HUES6 (cell line): Measurements from ENCODE around the gene NSMCE1.
"Not testable (repeated sequence)": the region's sequence is repeated elsewhere in the genome, so short reads cannot be mapped to it uniquely, and the experiment has no call there.

Experiments
- H3K27ac ChIP-seq: 2 replicates; pipeline ENCODE4 v1.7.0; 2013; ENCODE audit warnings: low read depth, mild to moderate bottlenecking, low read length, inconsistent platforms
- H3K27me3 ChIP-seq: 2 replicates; pipeline ENCODE4 v1.6.1; 2013; ENCODE audit warnings: low read length; ENCODE audit not compliant: control insufficient read depth, insufficient read depth
- H3K36me3 ChIP-seq: 2 replicates; pipeline ENCODE4 v1.6.1; 2013; ENCODE audit warnings: low read length; ENCODE audit not compliant: control insufficient read depth, insufficient read depth
- H3K4me1 ChIP-seq: 2 replicates; pipeline ENCODE4 v1.6.1; 2013; ENCODE audit warnings: low read length; ENCODE audit not compliant: control insufficient read depth, insufficient read depth
- H3K4me3 ChIP-seq: 2 replicates; pipeline ENCODE4 v1.5.1; 2013; ENCODE audit warnings: low read depth, low read length
- H3K9ac ChIP-seq: one replicate; pipeline ENCODE4 v1.6.1; 2013; ENCODE audit warnings: mild to moderate bottlenecking, low read length
- H3K9me3 ChIP-seq: 2 replicates; pipeline ENCODE4 v1.6.1; 2013; ENCODE audit warnings: low read depth, low read length; ENCODE audit not compliant: control insufficient read depth, insufficient read depth

The NSMCE1 gene

GRCh38 chr16:27251541-27252205 is 16.9 kb downstream of the NSMCE1 start:
- Histone ChIP-seq H3K4me1 (no peaks in the 10 kb centered on the region), H3K9ac (no peak overlapping the region), H3K27ac (no peak overlapping the region), H3K36me3 (peaks cover 13% of the 10 kb centered on the region; the same call in 1 of the 2 replicates), H3K9me3 (no peaks in the 10 kb centered on the region), H3K4me3 (no peak overlapping the region), H3K27me3 (no peaks in the 10 kb centered on the region)

DNA sequence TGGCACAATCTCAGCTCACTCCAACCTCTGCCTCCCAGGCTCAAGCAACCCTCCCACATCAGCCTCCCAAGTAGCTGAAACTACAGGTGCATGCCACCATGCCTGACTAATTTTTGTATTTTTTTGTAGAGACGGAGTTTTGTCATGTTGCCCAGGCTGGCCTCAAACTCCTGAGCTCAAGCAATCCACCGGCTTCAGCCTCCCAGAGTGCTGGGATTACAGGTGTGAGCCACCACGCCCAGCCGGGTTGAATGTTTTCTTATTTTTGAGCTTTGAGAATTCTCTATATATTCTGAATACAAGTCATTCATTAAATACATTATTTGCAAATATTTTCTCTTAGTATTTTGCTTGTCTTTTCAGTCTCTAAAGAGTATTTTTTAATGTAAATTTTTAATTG is 19.7 kb downstream of the NSMCE1 start:
- not testable (repeated sequence) for H3K9me3 ChIP-seq, H3K4me1 ChIP-seq, H3K9ac ChIP-seq, H3K27me3 ChIP-seq, H3K4me3 ChIP-seq, H3K36me3 ChIP-seq, H3K27ac ChIP-seq

DNA sequence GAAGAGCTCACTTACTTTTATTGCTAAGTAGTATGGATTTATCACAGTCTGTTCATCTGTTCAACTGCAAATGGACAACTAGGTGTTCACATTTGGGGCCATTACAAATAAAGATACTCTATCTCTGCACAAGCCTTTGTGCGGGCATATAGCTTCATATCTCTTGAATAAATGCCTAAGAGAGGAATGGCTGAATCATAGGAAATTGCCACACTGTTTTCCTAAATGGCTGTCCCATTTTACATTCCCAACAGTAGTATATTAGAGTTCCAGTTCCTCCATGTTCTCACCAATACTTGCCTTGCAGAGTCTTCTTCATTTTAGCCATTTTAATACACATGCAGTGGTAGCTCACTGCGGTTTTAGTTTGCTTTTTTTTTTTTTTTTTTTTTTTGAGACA is 20.5 kb downstream of the NSMCE1 start:
- H3K9me3 ChIP-seq, result no peaks in the 10 kb centered on the region
- H3K4me1 ChIP-seq, result peaks cover 4% of the 10 kb centered on the region
- H3K9ac ChIP-seq, result no peak overlapping the region
- no peak overlapping the region for H3K4me3 ChIP-seq
- no peak overlapping the region for H3K27ac ChIP-seq
- H3K27me3 ChIP-seq, result no peaks in the 10 kb centered on the region
- no peaks in the 10 kb centered on the region for H3K36me3 ChIP-seq

- H3K36me3 ChIP-seq, H3K9me3 ChIP-seq, H3K27me3 ChIP-seq, H3K4me3 ChIP-seq, H3K27ac ChIP-seq, H3K9ac ChIP-seq: not testable (repeated sequence)
- H3K4me1 ChIP-seq, result peaks cover 11% of the 10 kb centered on the region
Observed at GRCh38 chr16:27247076-27247475, 21.5 kb downstream of the NSMCE1 start.

DNA sequence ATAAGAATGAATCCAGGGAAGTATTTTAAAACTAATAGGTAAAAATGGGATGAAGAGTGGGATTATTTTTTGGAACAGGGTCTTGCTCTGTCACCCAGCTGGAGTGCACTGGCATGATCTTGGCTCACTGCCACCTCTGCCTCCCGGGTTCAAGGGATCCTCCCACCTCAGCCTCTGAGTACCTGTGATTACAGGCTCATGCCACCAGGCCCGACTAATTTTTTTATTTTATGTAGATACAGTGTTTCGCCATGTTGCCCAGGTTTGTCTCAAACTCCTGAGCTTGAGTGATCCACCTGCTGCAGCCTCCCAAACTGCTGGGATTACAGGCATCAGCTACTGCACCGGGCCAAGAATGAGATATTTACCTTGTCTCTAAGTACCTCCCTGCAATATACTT is 22.1 kb downstream of the NSMCE1 start:
- H3K27ac ChIP-seq, result no peak overlapping the region
- H3K9ac ChIP-seq, result no peak overlapping the region
- H3K4me3 ChIP-seq, result no peak overlapping the region
- H3K4me1 ChIP-seq, result peaks cover 11% of the 10 kb centered on the region
- no peaks in the 10 kb centered on the region for H3K27me3 ChIP-seq
- no peaks in the 10 kb centered on the region for H3K9me3 ChIP-seq
- H3K36me3 ChIP-seq, result no peaks in the 10 kb centered on the region

- H3K9me3 ChIP-seq, result no peaks in the 10 kb centered on the region
- H3K4me3 ChIP-seq, result no peak overlapping the region
- no peaks in the 10 kb centered on the region for H3K36me3 ChIP-seq
- H3K4me1 ChIP-seq, result peaks cover 11% of the 10 kb centered on the region
- no peak overlapping the region for H3K9ac ChIP-seq
- no peak overlapping the region for H3K27ac ChIP-seq
- H3K27me3 ChIP-seq, result no peaks in the 10 kb centered on the region
Observed at GRCh38 chr16:27245276-27246172, 23.0 kb downstream of the NSMCE1 start.

DNA sequence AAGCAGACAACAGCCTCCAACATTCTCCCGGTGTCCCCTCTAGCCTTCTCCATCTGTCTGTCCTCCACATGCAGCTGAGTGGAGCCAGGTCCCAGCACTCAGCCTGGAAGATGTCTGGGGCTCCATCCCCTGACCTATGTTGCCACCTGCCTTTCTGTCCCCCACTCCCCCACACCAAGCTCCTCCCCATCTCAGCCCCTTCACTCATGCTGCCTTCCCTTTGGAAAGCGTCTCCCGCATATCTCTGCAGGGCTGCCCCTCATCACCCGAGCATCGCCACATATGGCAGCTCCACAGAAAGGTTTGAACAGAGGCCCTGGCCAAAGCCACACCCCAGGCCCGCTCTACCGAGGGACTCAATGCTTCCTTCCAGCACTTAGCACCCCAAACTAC is 24.2 kb downstream of the NSMCE1 start:
- Histone ChIP-seq H3K4me3 (no peak overlapping the region), H3K36me3 (no peaks in the 10 kb centered on the region), H3K9ac (no peak overlapping the region), H3K4me1 (peaks cover 11% of the 10 kb centered on the region), H3K9me3 (no peaks in the 10 kb centered on the region), H3K27me3 (no peaks in the 10 kb centered on the region), H3K27ac (no peak overlapping the region)

- H3K36me3 ChIP-seq, result no peaks in the 10 kb centered on the region
- no peaks in the 10 kb centered on the region for H3K27me3 ChIP-seq
- H3K9me3 ChIP-seq, result no peaks in the 10 kb centered on the region
- peaks cover 11% of the 10 kb centered on the region for H3K4me1 ChIP-seq
- no peak overlapping the region for H3K9ac ChIP-seq
- no peak overlapping the region for H3K27ac ChIP-seq
- no peak overlapping the region for H3K4me3 ChIP-seq
Observed at GRCh38 chr16:27243725-27244362, 24.7 kb downstream of the NSMCE1 start.

DNA sequence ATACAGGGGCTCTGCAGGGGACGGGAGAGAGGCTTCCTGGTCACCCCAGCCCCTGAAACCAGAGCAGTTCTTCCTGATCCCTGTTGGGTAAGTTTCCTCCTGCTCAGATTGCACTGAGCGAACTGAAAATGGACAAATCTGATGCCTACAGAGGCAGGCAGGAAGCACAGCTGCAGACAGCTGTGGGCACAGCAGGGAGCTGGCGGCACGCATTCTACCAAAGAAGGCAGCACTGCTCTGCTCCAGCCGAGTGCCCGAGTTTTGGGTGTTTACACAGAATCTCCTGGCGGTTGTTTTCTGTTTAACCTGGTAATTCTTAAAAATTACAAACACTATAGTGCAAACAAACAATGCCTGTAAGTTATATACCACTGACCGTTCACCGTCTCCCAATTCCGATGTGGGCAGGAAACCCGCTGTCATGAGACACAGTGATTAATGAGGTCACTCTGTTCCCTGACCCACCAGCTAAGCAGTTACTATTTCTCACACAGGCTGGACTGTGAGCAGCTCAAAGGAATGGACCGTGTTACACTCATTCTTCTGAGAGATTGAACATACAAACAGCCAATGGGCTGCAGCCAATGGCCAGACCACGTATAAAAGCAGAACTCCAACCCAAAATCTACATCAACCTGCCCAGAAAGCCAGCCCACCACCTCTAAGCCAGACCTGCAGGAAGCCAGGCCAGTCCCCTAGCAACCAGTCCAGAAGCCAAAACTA is 25.5 kb downstream of the NSMCE1 start:
- Histone ChIP-seq H3K27me3 (no peaks in the 10 kb centered on the region), H3K4me3 (no peak overlapping the region), H3K9ac (no peak overlapping the region), H3K36me3 (no peaks in the 10 kb centered on the region), H3K27ac (no peak overlapping the region), H3K9me3 (no peaks in the 10 kb centered on the region), H3K4me1 (peaks cover 11% of the 10 kb centered on the region)

GRCh38 chr16:27242398-27242797 is 26.2 kb downstream of the NSMCE1 start:
- peaks cover 14% of the 10 kb centered on the region for H3K4me1 ChIP-seq
- H3K9ac ChIP-seq, result no peak overlapping the region
- H3K4me3 ChIP-seq, result no peak overlapping the region
- no peaks in the 10 kb centered on the region for H3K36me3 ChIP-seq
- H3K27ac ChIP-seq, result no peak overlapping the region
- no peaks in the 10 kb centered on the region for H3K9me3 ChIP-seq
- H3K27me3 ChIP-seq, result no peaks in the 10 kb centered on the region
